ENCODE results near the gene WDR54.

Gene WDR54

GRCh38 chr2:74401891-74402290, 19.6 kb upstream of the WDR54 start:
- no peak overlapping the region for H3K4me3 ChIP-seq (replicated peaks; ENCODE audit: insufficient read depth, low read length)
- no peaks in the 10 kb centered on the region for H3K27me3 ChIP-seq (ENCODE audit: insufficient read depth, poor library complexity, severe bottlenecking)
- no peak overlapping the region for H3K27ac ChIP-seq (replicated peaks)
- DNase-seq (ENCODE audit: low read depth in 1 of 2, low spot score in 1 of 2) = no peak
- TF ChIP-seq REST (IDR thresholded peaks at IDR 0.05; ENCODE audit: insufficient replicate concordance, low read depth) (no peak), CTCF (IDR thresholded peaks at IDR 0.05; ENCODE audit: insufficient read depth, low read length) (no peak)

- Histone ChIP-seq H3K4me3 (replicated peaks; ENCODE audit: insufficient read depth, low read length) (no peak overlapping the region), H3K27me3 (ENCODE audit: insufficient read depth, poor library complexity, severe bottlenecking) (no peaks in the 10 kb centered on the region), H3K27ac (replicated peaks) (no peak overlapping the region)
- no peak for TF ChIP-seq SPI1 (IDR thresholded peaks at IDR 0.05; ENCODE audit: borderline replicate concordance, low read depth)
- no peak for TF ChIP-seq CTCF (IDR thresholded peaks at IDR 0.05; ENCODE audit: insufficient read depth, low read length)
- TF ChIP-seq REST (IDR thresholded peaks at IDR 0.05; ENCODE audit: insufficient replicate concordance, low read depth) = no peak
- TF ChIP-seq POLR2AphosphoS5 (IDR thresholded peaks at IDR 0.05; ENCODE audit: low read depth) = no peak
- TF ChIP-seq GABPA (IDR thresholded peaks at IDR 0.05; ENCODE audit: low read depth) = no peak
- DNase-seq (ENCODE audit: low read depth in 1 of 2, low spot score in 1 of 2) = no peak
These were observed 15.5 kb upstream of the WDR54 start for GRCh38 chr2:74406035-74406434.

DNA sequence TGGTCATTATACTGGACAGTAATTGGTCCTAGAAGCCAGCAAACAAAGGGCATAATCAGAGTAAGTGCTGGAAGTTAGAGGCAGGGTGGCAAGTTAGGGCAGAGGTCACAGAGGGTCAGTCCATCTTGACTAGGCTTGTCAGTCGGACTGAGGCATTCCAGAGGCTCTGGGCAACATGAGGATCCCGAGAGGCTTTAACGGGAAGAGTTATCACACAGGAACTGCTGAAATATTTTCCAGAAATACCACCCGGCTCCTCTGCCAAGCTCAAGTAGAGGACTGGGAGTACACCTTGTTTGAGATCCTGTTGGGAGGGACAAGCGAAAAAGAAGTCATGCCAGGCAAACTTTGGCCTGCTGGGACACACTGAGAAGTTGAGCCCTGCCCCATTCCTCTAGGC, 13.8 kb upstream of the WDR54 start:
- H3K4me3 ChIP-seq (replicated peaks; ENCODE audit: insufficient read depth, low read length) = no peak overlapping the region
- DNase-seq (ENCODE audit: low read depth in 1 of 2, low spot score in 1 of 2) = no peak
- TF ChIP-seq SPI1 (IDR thresholded peaks at IDR 0.05; ENCODE audit: borderline replicate concordance, low read depth) (no peak), GABPA (IDR thresholded peaks at IDR 0.05; ENCODE audit: low read depth) (no peak), POLR2AphosphoS5 (IDR thresholded peaks at IDR 0.05; ENCODE audit: low read depth) (no peak), CTCF (IDR thresholded peaks at IDR 0.05; ENCODE audit: insufficient read depth, low read length) (no peak), REST (IDR thresholded peaks at IDR 0.05; ENCODE audit: insufficient replicate concordance, low read depth) (no peak)
- H3K27me3 ChIP-seq (ENCODE audit: insufficient read depth, poor library complexity, severe bottlenecking) = no peaks in the 10 kb centered on the region
- H3K27ac ChIP-seq (replicated peaks) = no peak overlapping the region

All from HL-60 (cell line).